ENCODE data around the gene SPG11.
"Not testable (repeated sequence)": the region's sequence is repeated elsewhere in the genome, so short reads cannot be mapped to it uniquely, and the experiment has no call there.

The SPG11 gene

GRCh38 chr15:44568338-44568737, 95.1 kb downstream of the SPG11 start:
- Histone ChIP-seq H3F3A (ENCODE audit: low read depth) (no peaks in the 10 kb centered on the region), H2AFZ (ENCODE audit: low read length) (no peak overlapping the region), H3K9me3 (ENCODE audit: insufficient read depth, low read depth, low read length) (peaks cover 9% of the 10 kb centered on the region), H3K4me2 (ENCODE audit: low read depth, low read length, poor library complexity, severe bottlenecking) (no peak overlapping the region), H3K4me3 (ENCODE audit: low read length, poor library complexity, severe bottlenecking) (no peak overlapping the region), H3K4me1 (ENCODE audit: insufficient read depth, low read length, poor library complexity, severe bottlenecking) (no peaks in the 10 kb centered on the region), H4K20me1 (ENCODE audit: insufficient read depth, low read length, poor library complexity, severe bottlenecking) (no peaks in the 10 kb centered on the region), H3K79me2 (ENCODE audit: insufficient read depth, low read length) (no peaks in the 10 kb centered on the region), H3K27me3 (ENCODE audit: insufficient read depth, low read length, poor library complexity, severe bottlenecking) (no peaks in the 10 kb centered on the region), H3K9me2 (replicated peaks; ENCODE audit: low read depth, low read length) (no peaks in the 10 kb centered on the region), H3K36me3 (ENCODE audit: insufficient read depth, low read length) (peaks cover 56% of the 10 kb centered on the region), H3K9ac (ENCODE audit: low read depth, low read length, poor library complexity, severe bottlenecking) (no peak overlapping the region)
- TF ChIP-seq EZH2phosphoT487 (IDR thresholded peaks at IDR 0.05; ENCODE audit: borderline replicate concordance) (no peak), CTCF (conservative IDR thresholded peaks at IDR 0.05; ENCODE audit: low read length) (no peak)

GRCh38 chr15:44566155-44566540, 97.3 kb downstream of the SPG11 start:
- H3K79me2 ChIP-seq (ENCODE audit: insufficient read depth, low read length) = no peaks in the 10 kb centered on the region
- peaks cover 72% of the 10 kb centered on the region for H3K36me3 ChIP-seq (ENCODE audit: insufficient read depth, low read length)
- H3F3A ChIP-seq (ENCODE audit: low read depth) = no peaks in the 10 kb centered on the region
- no peaks in the 10 kb centered on the region for H3K4me1 ChIP-seq (ENCODE audit: insufficient read depth, low read length, poor library complexity, severe bottlenecking)
- H2AFZ ChIP-seq (ENCODE audit: low read length) = no peak overlapping the region
- H3K4me2 ChIP-seq (ENCODE audit: low read depth, low read length, poor library complexity, severe bottlenecking) = no peak overlapping the region
- H3K4me3 ChIP-seq (ENCODE audit: low read length, poor library complexity, severe bottlenecking) = no peak overlapping the region
- no peaks in the 10 kb centered on the region for H3K27me3 ChIP-seq (ENCODE audit: insufficient read depth, low read length, poor library complexity, severe bottlenecking)
- peaks cover 9% of the 10 kb centered on the region for H3K9me3 ChIP-seq (ENCODE audit: insufficient read depth, low read depth, low read length)
- H4K20me1 ChIP-seq (ENCODE audit: insufficient read depth, low read length, poor library complexity, severe bottlenecking) = no peaks in the 10 kb centered on the region
- no peaks in the 10 kb centered on the region for H3K9me2 ChIP-seq (replicated peaks; ENCODE audit: low read depth, low read length)
- H3K9ac ChIP-seq (ENCODE audit: low read depth, low read length, poor library complexity, severe bottlenecking) = no peak overlapping the region
- TF ChIP-seq CTCF (conservative IDR thresholded peaks at IDR 0.05; ENCODE audit: low read length) (no peak), EZH2phosphoT487 (IDR thresholded peaks at IDR 0.05; ENCODE audit: borderline replicate concordance) (no peak)

GRCh38 chr15:44565387-44566154, 97.9 kb downstream of the SPG11 start:
- H3K79me2 ChIP-seq (ENCODE audit: insufficient read depth, low read length) = no peaks in the 10 kb centered on the region
- no peak overlapping the region for H3K4me3 ChIP-seq (ENCODE audit: low read length, poor library complexity, severe bottlenecking)
- no peak overlapping the region for H3K9ac ChIP-seq (ENCODE audit: low read depth, low read length, poor library complexity, severe bottlenecking)
- no peaks in the 10 kb centered on the region for H4K20me1 ChIP-seq (ENCODE audit: insufficient read depth, low read length, poor library complexity, severe bottlenecking)
- H3K27me3 ChIP-seq (ENCODE audit: insufficient read depth, low read length, poor library complexity, severe bottlenecking) = no peaks in the 10 kb centered on the region
- H3K9me3 ChIP-seq (ENCODE audit: insufficient read depth, low read depth, low read length) = peaks cover 9% of the 10 kb centered on the region
- H3K4me2 ChIP-seq (ENCODE audit: low read depth, low read length, poor library complexity, severe bottlenecking) = no peak overlapping the region
- H3F3A ChIP-seq (ENCODE audit: low read depth) = no peaks in the 10 kb centered on the region
- peaks cover 2% of the 10 kb centered on the region for H3K4me1 ChIP-seq (ENCODE audit: insufficient read depth, low read length, poor library complexity, severe bottlenecking)
- no peak for TF ChIP-seq EZH2phosphoT487 (IDR thresholded peaks at IDR 0.05; ENCODE audit: borderline replicate concordance)
- no peaks in the 10 kb centered on the region for H3K9me2 ChIP-seq (replicated peaks; ENCODE audit: low read depth, low read length)
- no peak overlapping the region for H2AFZ ChIP-seq (ENCODE audit: low read length)
- H3K36me3 ChIP-seq (ENCODE audit: insufficient read depth, low read length) = peaks cover 78% of the 10 kb centered on the region

GRCh38 chr15:44560926-44561325, 102.5 kb downstream of the SPG11 start:
- not testable (repeated sequence) for H4K20me1 ChIP-seq (ENCODE audit: insufficient read depth, low read length, poor library complexity, severe bottlenecking); H3K27me3 ChIP-seq (ENCODE audit: insufficient read depth, low read length, poor library complexity, severe bottlenecking); H3K79me2 ChIP-seq (ENCODE audit: insufficient read depth, low read length); H3K4me2 ChIP-seq (ENCODE audit: low read depth, low read length, poor library complexity, severe bottlenecking); H3K4me3 ChIP-seq (ENCODE audit: low read length, poor library complexity, severe bottlenecking); H3K9ac ChIP-seq (ENCODE audit: low read depth, low read length, poor library complexity, severe bottlenecking); H3K4me1 ChIP-seq (ENCODE audit: insufficient read depth, low read length, poor library complexity, severe bottlenecking); H2AFZ ChIP-seq (ENCODE audit: low read length); H3K9me2 ChIP-seq (replicated peaks; ENCODE audit: low read depth, low read length); H3K9me3 ChIP-seq (ENCODE audit: insufficient read depth, low read depth, low read length); H3F3A ChIP-seq (ENCODE audit: low read depth)
- H3K36me3 ChIP-seq (ENCODE audit: insufficient read depth, low read length) = peaks cover 97% of the 10 kb centered on the region
